ENCODE results near the gene P3H4.

Gene P3H4

GRCh38 chr17:41772218-41772585 lies 39.5 kb downstream of the P3H4 start:
- peak; percentile 77 for DNase-seq (ENCODE audit: low read depth)
- H3K4me3 ChIP-seq (ENCODE audit: low read depth, low read length): peak overlapping the region; percentile 30
- no peak for TF ChIP-seq CTCF (IDR thresholded peaks at IDR 0.05; ENCODE audit: control insufficient read depth, extremely low read depth, insufficient read depth)

DNA sequence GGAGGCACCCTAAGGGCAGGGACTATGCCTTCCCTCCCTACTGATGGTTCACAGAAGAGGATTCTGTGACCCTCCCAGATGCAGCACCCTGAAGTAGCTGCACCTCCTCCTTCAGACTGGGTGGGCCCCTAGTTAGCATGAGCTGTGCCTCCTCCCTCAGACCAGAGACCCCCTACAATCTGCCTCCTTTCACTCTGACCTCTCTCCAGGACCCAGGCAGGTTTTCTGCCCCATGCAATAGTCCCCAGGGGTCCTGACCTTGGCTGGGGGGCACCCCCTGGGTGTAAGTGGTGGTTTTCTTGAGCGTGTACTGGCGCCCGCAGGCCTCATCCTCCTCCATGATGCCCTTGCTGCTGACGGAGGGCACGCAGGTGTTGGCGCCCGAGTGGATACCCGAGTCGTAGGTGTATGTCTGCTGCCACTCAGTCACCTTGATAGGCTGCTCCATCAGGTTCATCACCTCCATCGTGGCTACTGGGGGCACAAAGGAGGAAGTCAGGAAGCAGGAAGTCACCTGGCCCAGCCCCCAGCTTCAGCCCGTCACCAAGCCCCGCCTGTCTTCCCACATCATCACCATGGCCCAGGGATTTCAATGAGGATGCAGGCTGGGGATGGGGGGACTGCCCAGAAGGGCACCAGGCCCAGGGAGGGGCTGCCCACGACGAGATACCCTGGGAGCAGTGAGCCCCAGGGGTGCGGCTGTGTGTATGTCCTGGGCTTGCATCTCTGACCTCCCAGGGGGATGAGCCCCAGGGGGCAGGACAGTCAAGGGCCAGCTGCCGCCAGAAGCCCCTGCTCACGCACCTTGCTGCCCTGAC lies 40.2 kb downstream of the P3H4 start:
- TF ChIP-seq CTCF (IDR thresholded peaks at IDR 0.05; ENCODE audit: control insufficient read depth, extremely low read depth, insufficient read depth): no peak
- no peak for DNase-seq (ENCODE audit: low read depth)
- peak overlapping the region; percentile 30 for H3K4me3 ChIP-seq (ENCODE audit: low read depth, low read length)

GRCh38 chr17:41769985-41770384 lies 41.8 kb downstream of the P3H4 start:
- H3K4me3 ChIP-seq (ENCODE audit: low read depth, low read length): no peak overlapping the region
- no peak for DNase-seq (ENCODE audit: low read depth)
- no peak for TF ChIP-seq CTCF (IDR thresholded peaks at IDR 0.05; ENCODE audit: control insufficient read depth, extremely low read depth, insufficient read depth)

DNA sequence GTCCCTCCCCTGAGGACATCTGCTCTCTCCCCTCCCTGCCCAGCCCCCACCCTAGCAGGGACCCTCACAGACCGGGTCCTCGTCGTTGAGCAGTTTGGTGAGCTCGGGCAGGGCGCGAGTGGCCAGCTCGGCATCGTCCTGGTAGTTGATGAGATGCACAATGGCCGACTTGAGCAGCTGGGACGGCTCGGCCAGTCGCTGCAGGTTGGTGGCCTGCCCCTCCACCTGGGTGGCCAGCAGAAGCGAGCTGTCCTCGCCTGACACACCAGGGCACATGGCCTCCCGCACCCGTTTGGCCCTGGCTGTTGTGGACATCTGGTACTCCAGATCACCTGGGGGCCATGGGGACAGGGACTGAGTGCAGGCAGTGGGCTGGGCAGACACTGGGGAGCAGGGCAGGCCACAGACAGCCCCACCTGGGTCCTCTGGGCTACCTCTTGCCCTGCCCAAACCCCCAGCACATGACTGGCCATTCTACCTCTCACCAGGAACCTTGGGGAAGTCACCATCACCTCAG lies 42.3 kb downstream of the P3H4 start:
- no peak for DNase-seq (ENCODE audit: low read depth)
- no peak overlapping the region for H3K4me3 ChIP-seq (ENCODE audit: low read depth, low read length)

GRCh38 chr17:41768682-41769288 lies 43.0 kb downstream of the P3H4 start:
- TF ChIP-seq CTCF (IDR thresholded peaks at IDR 0.05; ENCODE audit: control insufficient read depth, extremely low read depth, insufficient read depth): no peak

More for the DNA sequence above, 42.3 kb downstream of the P3H4 start:
- TF ChIP-seq CTCF (IDR thresholded peaks at IDR 0.05; ENCODE audit: control insufficient read depth, extremely low read depth, insufficient read depth): no peak

GRCh38 chr17:41767324-41768042 lies 44.3 kb downstream of the P3H4 start:
- no peak for DNase-seq (ENCODE audit: low read depth)
- TF ChIP-seq CTCF (IDR thresholded peaks at IDR 0.05; ENCODE audit: control insufficient read depth, extremely low read depth, insufficient read depth): no peak
- no peak overlapping the region for H3K4me3 ChIP-seq (ENCODE audit: low read depth, low read length)

More at GRCh38 chr17:41768682-41769288, 43.0 kb downstream of the P3H4 start:
- H3K4me3 ChIP-seq (ENCODE audit: low read depth, low read length): no peak overlapping the region
- no peak for DNase-seq (ENCODE audit: low read depth)

Measured in LNCaP clone FGC (cell line).